ENCODE data around the gene MT2A. TPM values are rescaled to one million over a fixed set of nuclear protein-coding genes. Genes with fewer than 3 reads are reported as not detected.

Gene MT2A
- total RNA-seq (76.5 and 113 TPM in 2 replicates), polyA plus RNA-seq (49.2 and 225 TPM in 2 replicates), polyA minus RNA-seq (ENCODE audit: low replicate concordance) (122 and 423 TPM in 2 replicates)
- 1,082 and 3,263 TPM in 2 replicates for polyA plus RNA-seq (2012)

- Histone ChIP-seq H3K4me3 (replicated peaks in 1 of 4; ENCODE audit: control extremely low read depth in 1 of 4, insufficient read depth in 1 of 4, low read depth in 3 of 4, low read length in 4 of 4) (peak within 1 kb of the TSS; percentile 81 to 85 (median 84)), H3K4me2 (ENCODE audit: extremely low read depth, insufficient read depth, low read length) (peak within 1 kb of the TSS; percentile 93), H3K27ac (ENCODE audit: insufficient read depth, low read length) (peak within 1 kb of the TSS; percentile 99), H3K79me2 (ENCODE audit: control insufficient read depth, insufficient read depth, low read length) (peaks cover 11% of the 10 kb centered on the region), H4K20me1 (ENCODE audit: control insufficient read depth, extremely low read depth, insufficient read depth, low read length) (no peaks in the 10 kb centered on the region), H2AFZ (ENCODE audit: low read length) (no peak within 1 kb of the TSS), H3K9me3 (ENCODE audit: control insufficient read depth, insufficient read depth, low read depth, low read length) (no peaks in the 10 kb centered on the region), H3K27me3 (ENCODE audit: control insufficient read depth, insufficient read depth, low read length) (no peaks in the 10 kb centered on the region), H3K4me1 (ENCODE audit: control insufficient read depth, extremely low read depth, insufficient read depth, low read length) (peaks cover 40% of the 10 kb centered on the region), H3K9ac (ENCODE audit: insufficient read depth, low read length) (peak within 1 kb of the TSS; percentile 83), H3K36me3 (ENCODE audit: control insufficient read depth, insufficient read depth, low read length) (no peaks in the 10 kb centered on the region)
- DNase-seq (ENCODE audit: low read depth in 2 of 2): peak; percentile 97 to 98
- TF ChIP-seq EZH2 (IDR thresholded peaks at IDR 0.05; ENCODE audit: low read length, missing control alignments): no peak
- TF ChIP-seq CTCF (conservative IDR thresholded peaks at IDR 0.05 in 1 of 2, IDR thresholded peaks at IDR 0.05 in 1 of 2; ENCODE audit: low read depth in 1 of 2, low read length in 2 of 2): no peak
Measured at GRCh38 chr16:56608043-56608875, at the start of gene MT2A. MT2A (plus strand) TSS chr16:56608584; CDS start chr16:56608656, 72 bp downstream.

GRCh38 chr16:56559109-56559508, 49.3 kb upstream of the MT2A start:
- no peak for TF ChIP-seq EZH2 (IDR thresholded peaks at IDR 0.05; ENCODE audit: low read length, missing control alignments)
- no peak for TF ChIP-seq CTCF (conservative IDR thresholded peaks at IDR 0.05 in 1 of 2, IDR thresholded peaks at IDR 0.05 in 1 of 2; ENCODE audit: low read depth in 1 of 2, low read length in 2 of 2)
- Histone ChIP-seq H3K4me3 (replicated peaks in 1 of 4; ENCODE audit: control extremely low read depth in 1 of 4, insufficient read depth in 1 of 4, low read depth in 3 of 4, low read length in 4 of 4) (no peak overlapping the region), H3K27me3 (ENCODE audit: control insufficient read depth, insufficient read depth, low read length) (peaks cover 3% of the 10 kb centered on the region), H3K4me1 (ENCODE audit: control insufficient read depth, extremely low read depth, insufficient read depth, low read length) (peaks cover 2% of the 10 kb centered on the region), H4K20me1 (ENCODE audit: control insufficient read depth, extremely low read depth, insufficient read depth, low read length) (no peaks in the 10 kb centered on the region), H3K9ac (ENCODE audit: insufficient read depth, low read length) (no peak overlapping the region), H3K4me2 (ENCODE audit: extremely low read depth, insufficient read depth, low read length) (no peak overlapping the region), H3K79me2 (ENCODE audit: control insufficient read depth, insufficient read depth, low read length) (no peaks in the 10 kb centered on the region), H2AFZ (ENCODE audit: low read length) (no peak overlapping the region), H3K36me3 (ENCODE audit: control insufficient read depth, insufficient read depth, low read length) (no peaks in the 10 kb centered on the region), H3K9me3 (ENCODE audit: control insufficient read depth, insufficient read depth, low read depth, low read length) (no peaks in the 10 kb centered on the region), H3K27ac (ENCODE audit: insufficient read depth, low read length) (no peak overlapping the region)
- DNase-seq (ENCODE audit: low read depth in 2 of 2): no peak

- no peaks in the 10 kb centered on the region for H3K36me3 ChIP-seq (ENCODE audit: control insufficient read depth, insufficient read depth, low read length)
- H2AFZ ChIP-seq (ENCODE audit: low read length): no peak overlapping the region
- H3K4me1 ChIP-seq (ENCODE audit: control insufficient read depth, extremely low read depth, insufficient read depth, low read length): peaks cover 2% of the 10 kb centered on the region
- H3K27ac ChIP-seq (ENCODE audit: insufficient read depth, low read length): no peak overlapping the region
- no peaks in the 10 kb centered on the region for H3K79me2 ChIP-seq (ENCODE audit: control insufficient read depth, insufficient read depth, low read length)
- no peaks in the 10 kb centered on the region for H4K20me1 ChIP-seq (ENCODE audit: control insufficient read depth, extremely low read depth, insufficient read depth, low read length)
- no peaks in the 10 kb centered on the region for H3K9me3 ChIP-seq (ENCODE audit: control insufficient read depth, insufficient read depth, low read depth, low read length)
- no peak overlapping the region for H3K4me2 ChIP-seq (ENCODE audit: extremely low read depth, insufficient read depth, low read length)
- H3K9ac ChIP-seq (ENCODE audit: insufficient read depth, low read length): no peak overlapping the region
- H3K4me3 ChIP-seq (replicated peaks in 1 of 4; ENCODE audit: control extremely low read depth in 1 of 4, insufficient read depth in 1 of 4, low read depth in 3 of 4, low read length in 4 of 4): no peak overlapping the region
- H3K27me3 ChIP-seq (ENCODE audit: control insufficient read depth, insufficient read depth, low read length): peaks cover 4% of the 10 kb centered on the region
- DNase-seq (ENCODE audit: low read depth in 2 of 2): no peak
- no peak for TF ChIP-seq CTCF (conservative IDR thresholded peaks at IDR 0.05 in 1 of 2, IDR thresholded peaks at IDR 0.05 in 1 of 2; ENCODE audit: low read depth in 1 of 2, low read length in 2 of 2)
- no peak for TF ChIP-seq EZH2 (IDR thresholded peaks at IDR 0.05; ENCODE audit: low read length, missing control alignments)
Measured at GRCh38 chr16:56560447-56560846, 47.9 kb upstream of the MT2A start.
